Erythroblast (primary cell): Measurements from ENCODE around the gene POLR3E.

Source experiments
- GATA1 ChIP-seq: IDR thresholded peaks from 2 replicates; pipeline ENCODE4 v1.6.1; 2011; ENCODE audit warnings: low read depth, mild to moderate bottlenecking, control low read depth, low read length, moderate library complexity
- POLR2A ChIP-seq: IDR thresholded peaks from 2 replicates; pipeline ENCODE4 v1.6.1; 2011; ENCODE audit warnings: mild to moderate bottlenecking, low read length

DNA sequence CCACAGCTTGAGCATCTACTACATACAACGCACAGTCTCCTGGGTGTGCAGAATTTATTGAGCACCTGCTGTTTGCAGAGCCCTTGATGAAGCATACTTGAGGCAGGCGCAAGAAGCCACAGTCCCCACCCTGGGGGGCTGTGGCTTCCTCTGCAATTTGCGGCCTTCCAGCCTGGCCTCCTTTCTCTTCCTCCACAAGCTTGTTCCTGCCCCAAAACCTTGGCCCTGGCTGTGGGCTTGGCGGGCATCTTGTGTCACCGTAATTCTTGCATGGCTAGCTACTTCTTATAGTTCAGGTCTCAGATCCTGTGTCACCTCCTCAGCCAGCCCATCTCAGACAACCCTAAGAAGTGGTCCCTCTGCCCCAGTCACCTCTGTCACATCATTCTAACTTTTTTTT is 43.9 kb upstream of the POLR3E start:
- TF ChIP-seq POLR2A = no peak
- TF ChIP-seq GATA1 = no peak
